WTC11 (cell line): ENCODE measurements around the gene PIMREG.

ENCODE experiments used
- FOXJ3 ChIP-seq: sonication (generic); formaldehyde crosslinking; IDR thresholded peaks from 2 replicates; pipeline ENCODE4 v1.9.0; 2021; ENCODE audit warnings: missing genetic modification reagents, mild to moderate bottlenecking, borderline replicate concordance
- MXD4 ChIP-seq: fragments of 250-450 bp; sonication (Bioruptor Pico); IDR thresholded peaks from 2 replicates; pipeline ENCODE4 v1.8.0; 2021; ENCODE audit warnings: mild to moderate bottlenecking, moderate library complexity, borderline replicate concordance
- MYBL2 ChIP-seq: sonication (generic); formaldehyde crosslinking; IDR thresholded peaks from 2 replicates; pipeline ENCODE4 v1.8.1; 2023; ENCODE audit warnings: mild to moderate bottlenecking, moderate library complexity, missing genetic modification reagents
- NR2C2 ChIP-seq: sonication (generic); formaldehyde crosslinking; IDR thresholded peaks from 2 replicates; pipeline ENCODE4 v1.8.0; 2022; ENCODE audit warnings: mild to moderate bottlenecking, missing genetic modification reagents
- SMAD3 ChIP-seq: sonication (generic); formaldehyde crosslinking; IDR thresholded peaks from 2 replicates; pipeline ENCODE4 v1.8.0; 2022; ENCODE audit warnings: missing genetic modification reagents, mild to moderate bottlenecking, borderline replicate concordance
- ZNF232 ChIP-seq: sonication (generic); formaldehyde crosslinking; IDR thresholded peaks from 2 replicates; pipeline ENCODE4 v1.8.0; 2022; ENCODE audit warnings: mild to moderate bottlenecking, missing genetic modification reagents
- TF ChIP-seq, protein P1 (sequence below): sonication (generic); formaldehyde crosslinking; IDR thresholded peaks from 2 replicates; pipeline ENCODE4 v1.8.0; 2022; ENCODE audit warnings: mild to moderate bottlenecking, missing genetic modification reagents
- TF ChIP-seq, protein P2 (sequence below): fragments of 200-600 bp; IDR thresholded peaks from 2 replicates; pipeline ENCODE4 v1.8.0; 2022; ENCODE audit warnings: antibody characterized with exemption
- TF ChIP-seq, protein P3 (sequence below): sonication (generic); formaldehyde crosslinking; IDR thresholded peaks from 2 replicates; pipeline ENCODE4 v1.8.1; 2023; ENCODE audit warnings: mild to moderate bottlenecking, moderate library complexity, missing genetic modification reagents
- TF ChIP-seq, protein P4 (sequence below): sonication (generic); formaldehyde crosslinking; conservative IDR thresholded peaks from 2 replicates; pipeline ENCODE4 v1.8.1; 2023; ENCODE audit warnings: mild to moderate bottlenecking, low read depth, missing genetic modification reagents, moderate library complexity

DNA sequence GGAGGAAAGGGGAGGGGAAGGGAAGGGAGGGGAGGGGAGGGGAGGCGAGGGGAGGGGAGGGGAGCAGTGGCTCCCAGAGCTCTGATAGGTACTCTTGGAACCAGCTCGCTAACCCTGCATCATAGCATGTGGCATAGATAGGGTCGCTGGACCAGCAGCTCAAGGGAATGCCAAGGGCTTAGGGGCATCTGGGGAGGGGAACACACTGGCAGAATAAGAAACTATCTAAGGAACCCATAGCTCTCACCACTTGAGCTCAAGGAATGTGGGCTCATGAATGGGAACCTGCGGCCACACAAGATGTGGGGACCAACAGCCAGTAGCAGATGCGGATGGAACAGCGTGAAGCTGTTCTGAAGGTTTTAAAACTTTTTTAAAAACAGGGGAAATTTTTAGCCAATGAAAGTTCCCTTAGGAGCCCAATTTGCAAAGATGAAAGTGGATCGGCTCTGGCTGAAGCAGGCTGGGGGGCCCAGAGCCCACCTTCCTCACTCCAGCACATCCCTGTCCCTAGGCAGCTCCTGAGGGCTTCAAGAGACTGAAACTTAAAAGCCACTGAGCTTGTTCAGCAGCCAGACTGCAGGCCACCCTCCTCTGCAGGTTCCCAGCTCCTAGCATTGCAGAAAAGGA lies 46.9 kb downstream of the PIMREG start:
- TF ChIP-seq FOXJ3 (CRISPR knock-in tag) (no peak), MXD4 (CRISPR knock-in tag) (no peak), NR2C2 (no peak), ZNF232 (no peak), MYBL2 (CRISPR knock-in tag) (no peak), SMAD3 (CRISPR knock-in tag) (no peak)
- TF ChIP-seq, protein P1, sequence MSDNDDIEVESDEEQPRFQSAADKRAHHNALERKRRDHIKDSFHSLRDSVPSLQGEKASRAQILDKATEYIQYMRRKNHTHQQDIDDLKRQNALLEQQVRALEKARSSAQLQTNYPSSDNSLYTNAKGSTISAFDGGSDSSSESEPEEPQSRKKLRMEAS: no peak
- TF ChIP-seq, protein P2, sequence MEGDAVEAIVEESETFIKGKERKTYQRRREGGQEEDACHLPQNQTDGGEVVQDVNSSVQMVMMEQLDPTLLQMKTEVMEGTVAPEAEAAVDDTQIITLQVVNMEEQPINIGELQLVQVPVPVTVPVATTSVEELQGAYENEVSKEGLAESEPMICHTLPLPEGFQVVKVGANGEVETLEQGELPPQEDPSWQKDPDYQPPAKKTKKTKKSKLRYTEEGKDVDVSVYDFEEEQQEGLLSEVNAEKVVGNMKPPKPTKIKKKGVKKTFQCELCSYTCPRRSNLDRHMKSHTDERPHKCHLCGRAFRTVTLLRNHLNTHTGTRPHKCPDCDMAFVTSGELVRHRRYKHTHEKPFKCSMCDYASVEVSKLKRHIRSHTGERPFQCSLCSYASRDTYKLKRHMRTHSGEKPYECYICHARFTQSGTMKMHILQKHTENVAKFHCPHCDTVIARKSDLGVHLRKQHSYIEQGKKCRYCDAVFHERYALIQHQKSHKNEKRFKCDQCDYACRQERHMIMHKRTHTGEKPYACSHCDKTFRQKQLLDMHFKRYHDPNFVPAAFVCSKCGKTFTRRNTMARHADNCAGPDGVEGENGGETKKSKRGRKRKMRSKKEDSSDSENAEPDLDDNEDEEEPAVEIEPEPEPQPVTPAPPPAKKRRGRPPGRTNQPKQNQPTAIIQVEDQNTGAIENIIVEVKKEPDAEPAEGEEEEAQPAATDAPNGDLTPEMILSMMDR: no peak
- TF ChIP-seq, protein P3, sequence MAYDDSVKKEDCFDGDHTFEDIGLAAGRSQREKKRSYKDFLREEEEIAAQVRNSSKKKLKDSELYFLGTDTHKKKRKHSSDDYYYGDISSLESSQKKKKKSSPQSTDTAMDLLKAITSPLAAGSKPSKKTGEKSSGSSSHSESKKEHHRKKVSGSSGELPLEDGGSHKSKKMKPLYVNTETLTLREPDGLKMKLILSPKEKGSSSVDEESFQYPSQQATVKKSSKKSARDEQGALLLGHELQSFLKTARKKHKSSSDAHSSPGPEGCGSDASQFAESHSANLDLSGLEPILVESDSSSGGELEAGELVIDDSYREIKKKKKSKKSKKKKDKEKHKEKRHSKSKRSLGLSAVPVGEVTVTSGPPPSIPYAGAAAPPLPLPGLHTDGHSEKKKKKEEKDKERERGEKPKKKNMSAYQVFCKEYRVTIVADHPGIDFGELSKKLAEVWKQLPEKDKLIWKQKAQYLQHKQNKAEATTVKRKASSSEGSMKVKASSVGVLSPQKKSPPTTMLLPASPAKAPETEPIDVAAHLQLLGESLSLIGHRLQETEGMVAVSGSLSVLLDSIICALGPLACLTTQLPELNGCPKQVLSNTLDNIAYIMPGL: no peak
- TF ChIP-seq, protein P4, sequence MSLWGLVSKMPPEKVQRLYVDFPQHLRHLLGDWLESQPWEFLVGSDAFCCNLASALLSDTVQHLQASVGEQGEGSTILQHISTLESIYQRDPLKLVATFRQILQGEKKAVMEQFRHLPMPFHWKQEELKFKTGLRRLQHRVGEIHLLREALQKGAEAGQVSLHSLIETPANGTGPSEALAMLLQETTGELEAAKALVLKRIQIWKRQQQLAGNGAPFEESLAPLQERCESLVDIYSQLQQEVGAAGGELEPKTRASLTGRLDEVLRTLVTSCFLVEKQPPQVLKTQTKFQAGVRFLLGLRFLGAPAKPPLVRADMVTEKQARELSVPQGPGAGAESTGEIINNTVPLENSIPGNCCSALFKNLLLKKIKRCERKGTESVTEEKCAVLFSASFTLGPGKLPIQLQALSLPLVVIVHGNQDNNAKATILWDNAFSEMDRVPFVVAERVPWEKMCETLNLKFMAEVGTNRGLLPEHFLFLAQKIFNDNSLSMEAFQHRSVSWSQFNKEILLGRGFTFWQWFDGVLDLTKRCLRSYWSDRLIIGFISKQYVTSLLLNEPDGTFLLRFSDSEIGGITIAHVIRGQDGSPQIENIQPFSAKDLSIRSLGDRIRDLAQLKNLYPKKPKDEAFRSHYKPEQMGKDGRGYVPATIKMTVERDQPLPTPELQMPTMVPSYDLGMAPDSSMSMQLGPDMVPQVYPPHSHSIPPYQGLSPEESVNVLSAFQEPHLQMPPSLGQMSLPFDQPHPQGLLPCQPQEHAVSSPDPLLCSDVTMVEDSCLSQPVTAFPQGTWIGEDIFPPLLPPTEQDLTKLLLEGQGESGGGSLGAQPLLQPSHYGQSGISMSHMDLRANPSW: no peak
